Small intestine (tissue), 7 donors: ENCODE data around the gene CCR6. TPM values are rescaled to one million over a fixed set of nuclear protein-coding genes. Genes with fewer than 3 reads are reported as not detected.
A peak's percentile ranks its signal among the peaks of the same experiment; 100 is the strongest.

ENCODE experiments used
- DNase-seq, 2 donors: peaks; one replicate each; pipeline versions ENCODE4 v3.0.0 to v3.0.0-alpha.2; 2013
- FAIRE-seq: peaks from 2 replicates; lab custom pipeline; 2012; peaks lifted over from hg19 to GRCh38; lab: Jason Lieb, UNC
- H3K27ac ChIP-seq, 3 donors: one replicate each; pipeline ENCODE4 v1.5.1; 2013; ENCODE audit warnings: low read length in 2 of 3, mild to moderate bottlenecking in 2 of 3, control low read depth in 1 of 3, inconsistent platforms in 1 of 3, low read depth in 1 of 3, moderate library complexity in 1 of 3
- H3K27me3 ChIP-seq, 3 donors: one replicate each; pipeline ENCODE4 v1.6.1; 2013; ENCODE audit warnings: low read length in 3 of 3, inconsistent platforms in 1 of 3; ENCODE audit not compliant: control insufficient read depth in 3 of 3, insufficient read depth in 3 of 3
- H3K36me3 ChIP-seq, 3 donors: one replicate each; pipeline ENCODE4 v1.6.1; 2013; ENCODE audit warnings: low read length in 3 of 3, inconsistent platforms in 1 of 3, low read depth in 1 of 3, mild to moderate bottlenecking in 1 of 3, moderate library complexity in 1 of 3; ENCODE audit not compliant: control insufficient read depth in 3 of 3, insufficient read depth in 2 of 3
- H3K4me1 ChIP-seq, 3 donors: one replicate each; pipeline ENCODE4 v1.6.1; 2013; ENCODE audit warnings: low read length in 2 of 3, inconsistent platforms in 1 of 3, low read depth in 1 of 3, mild to moderate bottlenecking in 1 of 3, moderate library complexity in 1 of 3; ENCODE audit not compliant: control insufficient read depth in 3 of 3, insufficient read depth in 2 of 3
- H3K4me3 ChIP-seq, 3 donors: one replicate each; pipeline ENCODE4 v1.5.1; 2013; ENCODE audit warnings: low read length in 3 of 3, control low read depth in 1 of 3, inconsistent platforms in 1 of 3, low read depth in 1 of 3, mild to moderate bottlenecking in 1 of 3, moderate library complexity in 1 of 3
- H3K9me3 ChIP-seq, 2 donors: one replicate each; pipeline ENCODE4 v1.6.1; 2013; ENCODE audit warnings: low read depth in 1 of 2, low read length in 1 of 2; ENCODE audit not compliant: control insufficient read depth in 2 of 2, insufficient read depth in 1 of 2
- WGBS, 3 donors: extraction: QIAGEN DNeasy Blood & Tissue Kit; methylation state at CpG; one replicate each; pipeline ENCODE4 v1.1.7; 2013; 5-methylcytosine and 5-hydroxymethylcytosine counted together
- polyA plus RNA-seq, 4 donors: library from polyadenylated mRNA; stranded (reverse) in 3 of 4; unstranded in 1 of 4; fragments of 200-250 nt in 3 of 4; fragments of 120-200 nt in 1 of 4; gene quantifications; one replicate each; pipeline versions ENCODE4 v1.2.1 to v1.2.3, GENCODE V29; 2013
- donor health status: healthy with polysubstance abuse.
- donor health status: control.
- donor health status: control.
- donor health status: Bipolar disorder and iron deficiency.
- donor health status: healthy.

The CCR6 gene
- polyA plus RNA-seq, 4 donors, result 0.54 to 5.8 (median 1.1) TPM

- WGBS, 3 donors, result 78 to 88% (median 82%) methylated on average over 14 of the region's 14 CpGs
- H3K27me3 ChIP-seq, result no peaks in the 10 kb centered on the region
- no peaks in the 10 kb centered on the region for H3K9me3 ChIP-seq
- peak overlapping the region in 1 of 3 donors; percentile 15 for H3K27ac ChIP-seq
- DNase-seq, result peak in 1 of 2 donors; percentile 42
- H3K4me3 ChIP-seq, result no peak overlapping the region
- peaks cover 0 to 15% (median 5%) of the 10 kb centered on the region in 3 donors for H3K4me1 ChIP-seq
- FAIRE-seq, result no peak
- peaks cover 0 to 2% (median 0%) of the 10 kb centered on the region in 3 donors for H3K36me3 ChIP-seq
Measured at GRCh38 chr6:167127785-167128531, 5.1 kb downstream of the CCR6 start.

- no peaks in the 10 kb centered on the region for H3K9me3 ChIP-seq
- no peak overlapping the region for H3K27ac ChIP-seq
- no peak for FAIRE-seq
- H3K36me3 ChIP-seq, result peaks cover 0 to 2% (median 0%) of the 10 kb centered on the region in 3 donors
- H3K27me3 ChIP-seq, result no peaks in the 10 kb centered on the region
- H3K4me1 ChIP-seq, result peaks cover 0 to 8% (median 0%) of the 10 kb centered on the region in 3 donors
- WGBS, 3 donors, result 81 to 88% (median 86%) methylated on average over 6 of the region's 6 CpGs
- DNase-seq, result no peak
- H3K4me3 ChIP-seq, result no peak overlapping the region
Measured at GRCh38 chr6:167129159-167129558, 6.3 kb downstream of the CCR6 start.

GRCh38 chr6:167129562-167129961 lies 6.7 kb downstream of the CCR6 start:
- 80 to 86% (median 85%) methylated on average over 4 of the region's 4 CpGs for WGBS, 3 donors
- Histone ChIP-seq H3K4me3 (no peak overlapping the region), H3K9me3 (no peaks in the 10 kb centered on the region), H3K27me3 (no peaks in the 10 kb centered on the region), H3K4me1 (peaks cover 0 to 8% (median 0%) of the 10 kb centered on the region in 3 donors), H3K27ac (no peak overlapping the region), H3K36me3 (peaks cover 0 to 5% (median 0%) of the 10 kb centered on the region in 3 donors)
- FAIRE-seq (no peak), DNase-seq (no peak)

GRCh38 chr6:167130008-167130677 lies 7.2 kb downstream of the CCR6 start:
- DNase-seq (no peak), FAIRE-seq (no peak)
- Histone ChIP-seq H3K4me3 (no peak overlapping the region), H3K27me3 (no peaks in the 10 kb centered on the region), H3K27ac (no peak overlapping the region), H3K36me3 (peaks cover 0 to 11% (median 0%) of the 10 kb centered on the region in 3 donors), H3K9me3 (no peaks in the 10 kb centered on the region), H3K4me1 (peaks cover 0 to 8% (median 0%) of the 10 kb centered on the region in 3 donors)
- 69 to 76% (median 74%) methylated on average over 6 of the region's 6 CpGs for WGBS, 3 donors

- Histone ChIP-seq H3K4me3 (no peak overlapping the region), H3K27me3 (no peaks in the 10 kb centered on the region), H3K36me3 (peaks cover 0 to 12% (median 0%) of the 10 kb centered on the region in 3 donors), H3K4me1 (peaks cover 0 to 8% (median 0%) of the 10 kb centered on the region in 3 donors), H3K9me3 (no peaks in the 10 kb centered on the region), H3K27ac (no peak overlapping the region)
- no peak for FAIRE-seq
- DNase-seq, result no peak
- WGBS, 3 donors, result 82 to 86% (median 84%) methylated on average over 32 to 33 of the region's 33 CpGs
Measured at GRCh38 chr6:167130712-167131684, 8.1 kb downstream of the CCR6 start.

GRCh38 chr6:167134448-167135328 lies 11.8 kb downstream of the CCR6 start:
- Histone ChIP-seq H3K36me3 (peaks cover 0 to 10% (median 2%) of the 10 kb centered on the region in 3 donors), H3K9me3 (no peaks in the 10 kb centered on the region), H3K4me1 (no peaks in the 10 kb centered on the region), H3K27ac (no peak overlapping the region), H3K4me3 (no peak overlapping the region), H3K27me3 (no peaks in the 10 kb centered on the region)
- DNase-seq (no peak), FAIRE-seq (no peak)
- WGBS, 3 donors, result 85 to 87% (median 87%) methylated on average over 23 of the region's 23 CpGs

- Histone ChIP-seq H3K9me3 (no peaks in the 10 kb centered on the region), H3K4me3 (no peak overlapping the region), H3K36me3 (peaks cover 0 to 10% (median 2%) of the 10 kb centered on the region in 3 donors), H3K27ac (no peak overlapping the region), H3K4me1 (peaks cover 3 to 11% (median 7%) of the 10 kb centered on the region in 3 donors), H3K27me3 (no peaks in the 10 kb centered on the region)
- FAIRE-seq, result no peak
- 85 to 86% (median 86%) methylated on average over 13 of the region's 13 CpGs for WGBS, 3 donors
- no peak for DNase-seq
Measured at GRCh38 chr6:167136376-167136775, 13.5 kb downstream of the CCR6 start.
